ENCODE data around the gene ZNF774. TPM values are rescaled to one million over a fixed set of nuclear protein-coding genes. Genes with fewer than 3 reads are reported as not detected.

ZNF774 gene
- total RNA-seq, 1 experiment from 2014 or later: 4.0 TPM

- CTCF ChIA-PET: no interaction called here
- BruUV-seq (replicated peaks): no TSS peak
- no peak for ATAC-seq
Measured at GRCh38 chr15:90381515-90381914, 29.4 kb downstream of the ZNF774 start.

More at GRCh38 chr15:90381515-90381914, 29.4 kb downstream of the ZNF774 start:
- Histone ChIP-seq H3K4me2 (ENCODE audit: low read length) (no peak overlapping the region), H3K27ac (ENCODE audit: low read depth, low read length) (no peak overlapping the region), H3K9me3 (ENCODE audit: control insufficient read depth in 1 of 2, insufficient read depth in 1 of 2, low read depth in 1 of 2, low read length in 2 of 2) (peaks cover 0 to 4% of the 10 kb centered on the region in 2 experiments; a peak in 1 of 4 replicates), H3K36me3 (ENCODE audit: control insufficient read depth in 1 of 2, insufficient read depth in 2 of 2, low read length in 2 of 2) (no peaks in the 10 kb centered on the region), H3K4me3 (replicated peaks in 1 of 2; ENCODE audit: low read depth in 1 of 2, low read length in 2 of 2) (no peak overlapping the region), H2AFZ (ENCODE audit: low read depth, low read length, poor library complexity, severe bottlenecking) (no peak overlapping the region), H3K9me2 (ENCODE audit: insufficient read depth) (no peaks in the 10 kb centered on the region), H3K79me2 (ENCODE audit: insufficient read depth, low read length) (no peaks in the 10 kb centered on the region), H3K9ac (ENCODE audit: low read length) (no peak overlapping the region), H4K20me1 (ENCODE audit: insufficient read depth) (no peaks in the 10 kb centered on the region), H3K4me1 (ENCODE audit: control insufficient read depth in 1 of 2, insufficient read depth in 2 of 2, low read length in 2 of 2) (no peaks in the 10 kb centered on the region), H3K27me3 (ENCODE audit: insufficient read depth, low read length) (no peaks in the 10 kb centered on the region)
- no peak for DNase-seq (ENCODE audit: low read depth, low spot score)
- ChIA-PET RAD21 (ENCODE audit: low non-redundant PET in 1 of 2, low total read pairs in 2 of 2, uncharacterized antibody in 2 of 2, unreplicated experiment in 2 of 2) (no interaction called here), POLR2A (interaction anchor here (1.2 kb wide), 1 partner anchor 21 kb away, joined by 3 read pairs; no protein-coding TSS in a partner anchor)
- intact Hi-C loops (cut with micrococcal nuclease): no loop called here
- TF ChIP-seq SRF (IDR thresholded peaks at IDR 0.05; ENCODE audit: low read depth) (no peak), EZH2 (IDR thresholded peaks at IDR 0.05) (no peak), EGR1 (IDR thresholded peaks at IDR 0.05; ENCODE audit: low read depth) (no peak), MAX (IDR thresholded peaks at IDR 0.05) (no peak), TCF7L2 (IDR thresholded peaks at IDR 0.05; ENCODE audit: borderline replicate concordance, extremely low read depth, insufficient read depth, insufficient read length) (no peak), ZFX (IDR thresholded peaks at IDR 0.05) (no peak), FOSL1 (IDR thresholded peaks at IDR 0.05; ENCODE audit: low read depth) (no peak), YY1 (IDR thresholded peaks at IDR 0.05; ENCODE audit: extremely low read depth, insufficient replicate concordance, low read depth, low read length) (no peak), CEBPB (IDR thresholded peaks at IDR 0.05; ENCODE audit: low read depth) (no peak), SIN3A (IDR thresholded peaks at IDR 0.05; ENCODE audit: low read depth) (no peak), CTCF (IDR thresholded peaks at IDR 0.05 in 2 of 3, conservative IDR thresholded peaks at IDR 0.05 in 1 of 3; ENCODE audit: borderline replicate concordance in 1 of 3, insufficient read depth in 1 of 3, low read depth in 2 of 3, low read length in 2 of 3) (no peak), ELF1 (IDR thresholded peaks at IDR 0.05; ENCODE audit: borderline replicate concordance, low read depth) (no peak), POLR2A (IDR thresholded peaks at IDR 0.05; ENCODE audit: borderline replicate concordance, extremely low read depth, insufficient read depth, insufficient read length) (no peak), ATF3 (IDR thresholded peaks at IDR 0.05) (no peak)
